GM12874 (cell line): ENCODE measurements around the gene SZRD1.

Experiments
- CTCF ChIP-seq: IDR thresholded peaks from 2 replicates; pipeline ENCODE4 v1.5.1; 2011; ENCODE audit warnings: low read depth, mild to moderate bottlenecking, control low read depth, low read length, moderate library complexity; ENCODE audit not compliant: insufficient read depth

Gene SZRD1

GRCh38 chr1:16394977-16395376, 27.9 kb downstream of the SZRD1 start:
- TF ChIP-seq CTCF = no peak

- no peak for TF ChIP-seq CTCF
Measured at GRCh38 chr1:16396591-16396990, 29.5 kb downstream of the SZRD1 start.

- no peak for TF ChIP-seq CTCF
Measured at GRCh38 chr1:16397120-16397519, 30.1 kb downstream of the SZRD1 start.

- no peak for TF ChIP-seq CTCF
Measured at GRCh38 chr1:16398371-16398953, 31.4 kb downstream of the SZRD1 start.

- no peak for TF ChIP-seq CTCF
Measured at GRCh38 chr1:16402742-16403141, 35.7 kb downstream of the SZRD1 start.

GRCh38 chr1:16405441-16405840, 38.4 kb downstream of the SZRD1 start:
- no peak for TF ChIP-seq CTCF

GRCh38 chr1:16406868-16407267, 39.8 kb downstream of the SZRD1 start:
- no peak for TF ChIP-seq CTCF
